ENCODE data around the gene PATE3. TPM values are rescaled to one million over a fixed set of nuclear protein-coding genes. Genes with fewer than 3 reads are reported as not detected.
A peak's percentile ranks its signal among the peaks of the same experiment; 100 is the strongest.

PATE3 gene
- total and polyA plus RNA-seq, 2 of the 8 experiments (the other 6 are each of a cell fraction or from before 2014, with no cell fraction given), result not detected

DNA sequence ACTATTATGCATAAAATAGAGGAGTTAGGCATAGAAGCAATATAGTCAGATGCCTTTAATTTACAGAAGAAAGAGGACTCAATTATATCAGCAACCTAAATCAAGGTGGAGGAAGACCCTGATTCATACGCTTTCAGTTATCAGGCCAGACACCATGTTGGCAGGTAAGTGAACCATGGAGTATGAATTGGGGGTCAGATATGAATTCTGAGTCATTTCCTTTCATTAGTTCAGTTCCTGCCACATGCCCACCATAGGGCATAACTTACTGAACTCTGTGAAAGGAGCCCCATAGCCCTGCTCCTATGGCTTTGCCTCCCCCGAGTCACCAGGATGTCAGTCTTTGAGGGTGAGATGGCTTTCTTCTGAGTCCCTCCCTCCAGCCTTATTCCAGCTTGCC, 24.4 kb upstream of the PATE3 start:
- H4K91ac ChIP-seq (replicated peaks; ENCODE audit: insufficient read length, low read length), result no peak overlapping the region
- no peak overlapping the region for H3K4me2 ChIP-seq (ENCODE audit: insufficient read depth in 1 of 2, low read depth in 2 of 2, low read length in 2 of 2)
- H2BK5ac ChIP-seq (ENCODE audit: low read depth, low read length), result no peak overlapping the region
- no peaks in the 10 kb centered on the region for H3K27me3 ChIP-seq (replicated peaks in 1 of 4; ENCODE audit: control insufficient read depth in 3 of 4, extremely low read depth in 1 of 4, insufficient read depth in 3 of 4, low read length in 3 of 4)
- H2AFZ ChIP-seq (ENCODE audit: low read length), result peak overlapping the region; percentile 55; the same call in 1 of the 2 replicates
- no peak overlapping the region; the same call in 1 of the 2 replicates for H2BK12ac ChIP-seq (ENCODE audit: low read depth, low read length)
- H2BK120ac ChIP-seq (replicated peaks; ENCODE audit: low read depth, low read length), result no peak overlapping the region
- CTCF ChIA-PET (ENCODE audit: partially characterized antibody), result interaction anchor here (0.8 to 2.1 kb wide), 2 partner anchors 13 to 79 kb away, joined by 3 to 5 read pairs; no protein-coding TSS in a partner anchor
- no peak overlapping the region for H3K14ac ChIP-seq (ENCODE audit: insufficient read length)
- FAIRE-seq (no peak), DNase-seq (ENCODE audit: low read depth in 1 of 2, low spot score in 2 of 2) (no peak)
- no peaks in the 10 kb centered on the region for H3K36me3 ChIP-seq (ENCODE audit: control insufficient read depth in 2 of 4, insufficient read depth in 4 of 4, low read length in 3 of 4)
- no peak overlapping the region for H2BK15ac ChIP-seq (ENCODE audit: low read length)
- H3K4me3 ChIP-seq (ENCODE audit: extremely low read depth in 1 of 4, insufficient read depth in 2 of 4, low read depth in 3 of 4, low read length in 4 of 4), result no peak overlapping the region
- 96% methylated on average over 2 of the region's 2 CpGs; no CpG with 5 or more reads in 1 of the 2 experiments for WGBS, 2 experiments (ENCODE audit: extremely low coverage in 1 of 2, insufficient coverage in 1 of 2, insufficient read length in 1 of 2, insufficient replicate concordance in 2 of 2, low coverage in 1 of 2, low lambda C conversion rate in 2 of 2, missing lambda C conversion rate in 1 of 2)
- H3K79me2 ChIP-seq (ENCODE audit: control insufficient read depth in 1 of 2, insufficient read depth in 2 of 2, low read length in 2 of 2), result no peaks in the 10 kb centered on the region
- no peak overlapping the region for H3K9ac ChIP-seq (replicated peaks in 1 of 4; ENCODE audit: extremely low read depth in 1 of 4, low read depth in 3 of 4, low read length in 3 of 4)
- H3K79me1 ChIP-seq (ENCODE audit: low read depth, low read length), result no peaks in the 10 kb centered on the region
- H2AK5ac ChIP-seq (ENCODE audit: low read depth, low read length), result no peak overlapping the region
- H3K23ac ChIP-seq (ENCODE audit: insufficient read length), result no peak overlapping the region
- no peak overlapping the region for H3K56ac ChIP-seq (replicated peaks; ENCODE audit: insufficient read length, low read depth, low read length)
- H4K5ac ChIP-seq (ENCODE audit: insufficient read length, low read depth, low read length), result no peak overlapping the region
- no peak for TF ChIP-seq CHD1 (IDR thresholded peaks at IDR 0.05; ENCODE audit: low read depth, low read length)
- no peak for TF ChIP-seq JUND (IDR thresholded peaks at IDR 0.05; ENCODE audit: low read length)
- no peak for TF ChIP-seq SIRT6 (IDR thresholded peaks at IDR 0.05; ENCODE audit: low read length)
- TF ChIP-seq KDM4A (IDR thresholded peaks at IDR 0.05; ENCODE audit: low read depth, low read length, severe bottlenecking), result no peak
- TF ChIP-seq KDM5A (IDR thresholded peaks at IDR 0.05; ENCODE audit: low read length), result no peak
- TF ChIP-seq MAFK (IDR thresholded peaks at IDR 0.05; ENCODE audit: low read depth, low read length), result no peak
- no peak for TF ChIP-seq POLR2AphosphoS5 (IDR thresholded peaks at IDR 0.05; ENCODE audit: low read depth, low read length)
- TF ChIP-seq POU5F1 (IDR thresholded peaks at IDR 0.05; ENCODE audit: low read depth, low read length), result no peak
- H2BK20ac ChIP-seq (ENCODE audit: low read length), result no peak overlapping the region
- H3K23me2 ChIP-seq (ENCODE audit: low read depth, low read length), result no peaks in the 10 kb centered on the region
- no peak overlapping the region for H3K27ac ChIP-seq (ENCODE audit: low read depth, low read length)
- H4K8ac ChIP-seq (ENCODE audit: extremely low read depth, insufficient read depth, low read length), result no peak overlapping the region
- H3K9me3 ChIP-seq (ENCODE audit: insufficient read depth in 2 of 2, low read depth in 1 of 2, low read length in 1 of 2), result no peaks in the 10 kb centered on the region
- H3K4me1 ChIP-seq (replicated peaks in 1 of 4; ENCODE audit: control insufficient read depth in 3 of 4, insufficient read depth in 4 of 4, low read length in 3 of 4), result no peaks in the 10 kb centered on the region; a peak in 1 of 7 replicates
- POLR2A ChIA-PET (ENCODE audit: partially characterized antibody), result no interaction called here
- no peak overlapping the region for H3K4ac ChIP-seq (replicated peaks; ENCODE audit: insufficient read length, low read depth, low read length)
- no peak overlapping the region for H3K18ac ChIP-seq (ENCODE audit: extremely low read depth, low read length)
- H4K20me1 ChIP-seq (replicated peaks in 1 of 2; ENCODE audit: control insufficient read depth in 1 of 2, insufficient read depth in 2 of 2, low read length in 2 of 2), result no peaks in the 10 kb centered on the region
